ENCODE data around the gene CSGALNACT2.

GRCh38 chr10:43160921-43161255, 22.6 kb downstream of the CSGALNACT2 start:
- no peak for TF ChIP-seq CTCF (IDR thresholded peaks at IDR 0.05; ENCODE audit: low read depth, low read length)
- TF ChIP-seq MYC (IDR thresholded peaks at IDR 0.05; ENCODE audit: low read depth, low read length): no peak
- no peak for TF ChIP-seq POLR2A (IDR thresholded peaks at IDR 0.05; ENCODE audit: extremely low read depth, insufficient read length)
- TF ChIP-seq, protein P1, sequence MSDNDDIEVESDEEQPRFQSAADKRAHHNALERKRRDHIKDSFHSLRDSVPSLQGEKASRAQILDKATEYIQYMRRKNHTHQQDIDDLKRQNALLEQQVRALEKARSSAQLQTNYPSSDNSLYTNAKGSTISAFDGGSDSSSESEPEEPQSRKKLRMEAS (IDR thresholded peaks at IDR 0.05; ENCODE audit: low read depth, low read length): no peak

Data from NB4 (cell line).